GM12878 (cell line): ENCODE measurements around the gene DTNBP1. TPM values are rescaled to one million over a fixed set of nuclear protein-coding genes. Genes with fewer than 3 reads are reported as not detected.

Experiments
- ATAC-seq: fragments of 200-7000 bp; cut with Tn5 transposase; 3 replicates; pipeline ENCODE4 v1.9.1; 2020; ENCODE audit warnings: mild to moderate bottlenecking, moderate library complexity
- BruUV-seq: library from RNA; stranded (reverse); fragments of 400-500 nt; replicated peaks from 2 replicates; lab custom pipeline; 2021; lab: Mats Ljungman, UMichigan
- CTCF ChIA-PET: fragments of 300-600 bp; sonication (Branson Sonifier 250); formaldehyde crosslinking; extraction: SDS; loops from one replicate; lab custom pipeline; 2021; ENCODE audit warnings: inconsistent platforms; lab: Yijun Ruan, JAX
- POLR2A ChIA-PET: fragments of 350-600 bp; formaldehyde crosslinking; extraction: SDS; loops from one replicate; lab custom pipeline; 2021; ENCODE audit warnings: inconsistent platforms; lab: Charles Lee
- RAD21 ChIA-PET: fragments of 300-600 bp; sonication (Branson Sonifier 250); formaldehyde crosslinking; loops from one replicate; lab custom pipeline; 2023; ENCODE audit warnings: antibody characterized with exemption; ENCODE audit not compliant: unreplicated experiment; lab: Charles Lee
- SMC1A ChIA-PET: fragments of 300-600 bp; sonication (Branson Sonifier 250); formaldehyde crosslinking; loops from one replicate; lab custom pipeline; 2023; ENCODE audit not compliant: unreplicated experiment, uncharacterized antibody; lab: Charles Lee
- DNase-seq: peaks from one replicate; pipeline ENCODE4 v3.0.0-alpha.2; 2011; ENCODE audit warnings: low read depth, low spot score
- FAIRE-seq: peaks from 3 replicates; lab custom pipeline; 2011; peaks lifted over from hg19 to GRCh38; lab: Jason Lieb, UNC
- H2AFZ ChIP-seq: 2 replicates; pipeline ENCODE4 v1.6.0; 2011; ENCODE audit warnings: low read depth, low read length, control low read depth; ENCODE audit not compliant: control insufficient read depth
- H3K27ac ChIP-seq: 2 replicates; pipeline ENCODE4 v1.5.1; 2011; ENCODE audit warnings: control low read depth; ENCODE audit not compliant: control insufficient read depth, insufficient read depth
- H3K27me3 ChIP-seq, 2 experiments: replicated peaks in 1 of 2; 2 replicates each; pipeline versions ENCODE4 v1.6.0 to v1.6.1; 2011; ENCODE audit warnings: low read length in 1 of 2; ENCODE audit not compliant: control insufficient read depth in 2 of 2, insufficient read depth in 2 of 2
- H3K36me3 ChIP-seq, 2 experiments: 2 replicates each; pipeline ENCODE4 v1.5.1; 2011; ENCODE audit warnings: low read length in 1 of 2; ENCODE audit not compliant: control insufficient read depth in 2 of 2, insufficient read depth in 2 of 2
- H3K4me1 ChIP-seq: 2 replicates; pipeline ENCODE4 v1.6.1; 2011; ENCODE audit warnings: mild to moderate bottlenecking, low read length, moderate library complexity, mixed read lengths; ENCODE audit not compliant: control insufficient read depth, insufficient read depth
- H3K4me2 ChIP-seq: 2 replicates; pipeline ENCODE4 v1.6.0; 2011; ENCODE audit warnings: control low read depth; ENCODE audit not compliant: control insufficient read depth, insufficient read depth
- H3K4me3 ChIP-seq: fragments of 200-600 bp; sonication (generic); 2 replicates; pipeline ENCODE4 v1.5.1; 2016
- H3K79me2 ChIP-seq: 2 replicates; pipeline ENCODE4 v1.6.0; 2011; ENCODE audit warnings: low read length; ENCODE audit not compliant: control insufficient read depth, insufficient read depth
- H3K9ac ChIP-seq: 2 replicates; pipeline ENCODE4 v1.8.0; 2011; ENCODE audit warnings: low read length, control low read depth, mixed read lengths; ENCODE audit not compliant: control insufficient read depth, insufficient read depth
- H3K9me3 ChIP-seq: replicated peaks from 3 replicates; pipeline ENCODE4 v1.5.1; 2011; ENCODE audit warnings: mild to moderate bottlenecking, low read length; ENCODE audit not compliant: control insufficient read depth, insufficient read depth
- H4K20me1 ChIP-seq: 2 replicates; pipeline ENCODE4 v1.6.0; 2011; ENCODE audit not compliant: control insufficient read depth, insufficient read depth
- ATF7 ChIP-seq: fragments of 450-650 bp; IDR thresholded peaks from 2 replicates; pipeline ENCODE4 v1.6.1; 2016; ENCODE audit warnings: low read depth, mild to moderate bottlenecking
- EZH2 ChIP-seq: IDR thresholded peaks from 2 replicates; pipeline ENCODE4 v1.6.1; 2012; ENCODE audit warnings: low read depth, mild to moderate bottlenecking, control low read depth, inconsistent platforms, low read length, borderline replicate concordance; ENCODE audit not compliant: control insufficient read depth
- MEF2A ChIP-seq: IDR thresholded peaks from 2 replicates; pipeline ENCODE4 v1.6.1; 2011; ENCODE audit warnings: low read depth, mild to moderate bottlenecking, low read length, moderate library complexity; ENCODE audit not compliant: insufficient read depth
- MEF2B ChIP-seq: fragments of 450-650 bp; IDR thresholded peaks from 2 replicates; pipeline ENCODE4 v1.6.1; 2018; ENCODE audit warnings: mild to moderate bottlenecking, moderate library complexity; ENCODE audit not compliant: partially characterized antibody, poor library complexity, severe bottlenecking
- MLLT1 ChIP-seq: fragments of 450-650 bp; IDR thresholded peaks from 2 replicates; pipeline ENCODE4 v1.6.1; 2016; ENCODE audit warnings: mild to moderate bottlenecking
- SPI1 ChIP-seq: IDR thresholded peaks from 2 replicates; pipeline ENCODE4 v1.6.1; 2011; ENCODE audit warnings: low read depth, mild to moderate bottlenecking, low read length, moderate library complexity, borderline replicate concordance; ENCODE audit not compliant: insufficient read depth
- TCF12 ChIP-seq: IDR thresholded peaks from 2 replicates; pipeline ENCODE4 v1.6.1; 2011; ENCODE audit warnings: low read depth, mild to moderate bottlenecking, low read length
- ZBTB33 ChIP-seq: fragments of 450-650 bp; IDR thresholded peaks from 2 replicates; pipeline ENCODE4 v1.6.1; 2017; ENCODE audit warnings: mild to moderate bottlenecking
- WGBS: methylation state at CpG from one replicate; pipeline ENCODE4 v1.1.6; 2016; ENCODE audit warnings: low lambda C conversion rate; ENCODE audit not compliant: insufficient replicate concordance, insufficient coverage; ENCODE audit errors: missing lambda C conversion rate; 5-methylcytosine and 5-hydroxymethylcytosine counted together
- in situ Hi-C: fragments of 300-500 bp; cut with MboI; formaldehyde crosslinking; loops from 9 replicates; pipeline ENCODE4 v1.14.3; 2018; ENCODE audit warnings: mixed read lengths
- intact Hi-C: fragments of 100-400 bp; cut with micrococcal nuclease; formaldehyde crosslinking; loops from one replicate; pipeline ENCODE4 v1.14.2; 2022; ENCODE audit not compliant: unreplicated experiment
- polyA plus RNA-seq, 11 experiments: library from polyadenylated mRNA; depleted of rRNA in 4 of 11; unstranded in 6 of 11; stranded (reverse) in 5 of 11; fragments of >200 nt; fragmentation: Nextera tagmentation in 4 of 11; fragmentation: Illumina TruSeq in 1 of 11; extraction: Ambion mirVana in 4 of 11; extraction: Trizol in 1 of 11; gene quantifications; 1 replicate in 1 of 11; 2 replicates in 10 of 11; pipeline versions ENCODE4 v1.2.1 to v1.2.3, GENCODE V29; 2011 to 2016; ENCODE audit warnings: inconsistent platforms in 2 of 11, missing spikeins in 2 of 11, low read depth in 1 of 11
- total RNA-seq, 4 experiments: library from RNA; depleted of rRNA in 3 of 4; stranded (reverse); fragments of >200 nt in 3 of 4; fragmentation: Illumina TruSeq in 1 of 4; extraction: Trizol in 1 of 4; gene quantifications; 2 replicates each; pipeline versions ENCODE4 v1.2.1 to v1.2.3, GENCODE V29; 2013 to 2021

Gene DTNBP1
- total and polyA plus RNA-seq, 10 of the 15 experiments (the other 5 are each of a cell fraction or from before 2014, with no cell fraction given) = 7.1 to 40.3 (median 20.1) TPM

- CTCF ChIA-PET = interaction anchor here (0.6 to 3.0 kb wide), 11 partner anchors 10 to 547 kb away, joined by 3 to 26 read pairs (median 4); no protein-coding TSS in a partner anchor
- Histone ChIP-seq H3K4me1 (peaks cover 26% of the 10 kb centered on the region), H3K36me3 (no peaks in the 10 kb centered on the region), H4K20me1 (no peaks in the 10 kb centered on the region), H2AFZ (no peak overlapping the region), H3K9me3 (no peaks in the 10 kb centered on the region), H3K27ac (no peak overlapping the region), H3K27me3 (no peaks in the 10 kb centered on the region), H3K79me2 (peaks cover 20% of the 10 kb centered on the region), H3K4me3 (no peak overlapping the region), H3K9ac (no peak overlapping the region), H3K4me2 (peak overlapping the region; percentile 56)
- 80% methylated on average over 6 of the region's 7 CpGs for WGBS
- SMC1A ChIA-PET = interaction anchor here (1.0 to 9.8 kb wide), 19 partner anchors 9 to 571 kb away, joined by 3 to 79 read pairs (median 5); no protein-coding TSS in a partner anchor
- no peak for FAIRE-seq
- no TSS peak for BruUV-seq
- in situ Hi-C loops (no loop called here), intact Hi-C loops (no loop called here)
- DNase-seq = no peak
- no peak for ATAC-seq
- RAD21 ChIA-PET = interaction anchor here (0.7 to 2.7 kb wide), 15 partner anchors 21 to 546 kb away, joined by 3 to 19 read pairs (median 5); no protein-coding TSS in a partner anchor
- POLR2A ChIA-PET = interaction anchor here (0.8 to 3.7 kb wide), 6 partner anchors 10 to 477 kb away, joined by 3 to 17 read pairs (median 4); no protein-coding TSS in a partner anchor
- TF ChIP-seq EZH2 (no peak), MLLT1 (peak; percentile 63)
Measured at GRCh38 chr6:15659181-15659580, 3.6 kb downstream of the DTNBP1 start.

- FAIRE-seq (peak; percentile 18), DNase-seq (peak; percentile 66), ATAC-seq (peak; percentile 49)
- Histone ChIP-seq H3K4me2 (peak overlapping the region; percentile 56), H3K79me2 (peaks cover 24% of the 10 kb centered on the region), H3K27ac (peak overlapping the region; percentile 49), H3K4me3 (peak overlapping the region; percentile 14; the same call in 1 of the 2 replicates), H3K36me3 (no peaks in the 10 kb centered on the region), H3K27me3 (no peaks in the 10 kb centered on the region), H2AFZ (no peak overlapping the region), H3K9ac (no peak overlapping the region), H4K20me1 (no peaks in the 10 kb centered on the region), H3K4me1 (peaks cover 33% of the 10 kb centered on the region), H3K9me3 (no peaks in the 10 kb centered on the region)
- POLR2A ChIA-PET = interaction anchor here (1.1 to 3.7 kb wide), 7 partner anchors 9 to 478 kb away, joined by 3 to 17 read pairs (median 4); no protein-coding TSS in a partner anchor
- WGBS = 4% methylated on average over 6 of the region's 6 CpGs
- in situ Hi-C loops = no loop called here
- CTCF ChIA-PET = interaction anchor here (0.8 to 3.0 kb wide), 10 partner anchors 11 to 549 kb away, joined by 3 to 26 read pairs (median 4); no protein-coding TSS in a partner anchor
- intact Hi-C loops = no loop called here
- no TSS peak for BruUV-seq
- SMC1A ChIA-PET = interaction anchor here (0.5 to 9.8 kb wide), 15 partner anchors 10 to 548 kb away, joined by 3 to 79 read pairs (median 4); no protein-coding TSS in a partner anchor
- RAD21 ChIA-PET = interaction anchor here (0.8 to 2.7 kb wide), 15 partner anchors 22 to 547 kb away, joined by 3 to 19 read pairs (median 5); no protein-coding TSS in a partner anchor
- peak; percentile 65; the same call in 1 of the 2 replicates for TF ChIP-seq SPI1
- no peak for TF ChIP-seq ZBTB33
- peak; percentile 55; the same call in 1 of the 2 replicates for TF ChIP-seq TCF12
- TF ChIP-seq MEF2B = peak; percentile 61
- peak; percentile 65 for TF ChIP-seq ATF7
- TF ChIP-seq MEF2A = 0 out of 2 replicates have a peak, but pooled peaks have one; percentile 51
Measured at GRCh38 chr6:15658181-15658744, 4.6 kb downstream of the DTNBP1 start.
